Fibroblast of gingiva (primary cell): ENCODE measurements around the gene IL17D.

ENCODE experiments used
- DNase-seq: peaks from one replicate; pipeline ENCODE4 v3.0.0-alpha.2; 2011; ENCODE audit warnings: low read depth

IL17D gene

GRCh38 chr13:20691616-20692015, 11.9 kb upstream of the IL17D start:
- DNase-seq = no peak

GRCh38 chr13:20696073-20696472, 7.4 kb upstream of the IL17D start:
- DNase-seq = no peak

GRCh38 chr13:20699715-20700114, 3.8 kb upstream of the IL17D start:
- DNase-seq = no peak

- DNase-seq = no peak
These were observed 3.2 kb upstream of the IL17D start for GRCh38 chr13:20700288-20700687.

GRCh38 chr13:20701461-20701860, 2.0 kb upstream of the IL17D start:
- DNase-seq = no peak

- DNase-seq = no peak
These were observed 977 bp upstream of the IL17D start for GRCh38 chr13:20702530-20702914.

- DNase-seq = peak; percentile 74
These were observed 420 bp downstream of the IL17D start for GRCh38 chr13:20703780-20704458.

- DNase-seq = no peak
These were observed 1.1 kb downstream of the IL17D start for GRCh38 chr13:20704459-20705069.

GRCh38 chr13:20706661-20707060, 3.2 kb downstream of the IL17D start:
- no peak for DNase-seq

- peak; percentile 50 for DNase-seq
These were observed 4.7 kb downstream of the IL17D start for GRCh38 chr13:20708216-20708615.

GRCh38 chr13:20709369-20709768, 5.9 kb downstream of the IL17D start:
- no peak for DNase-seq

GRCh38 chr13:20709782-20710181, 6.3 kb downstream of the IL17D start:
- DNase-seq = no peak

- DNase-seq = no peak
These were observed 8.0 kb downstream of the IL17D start for GRCh38 chr13:20711301-20712044.

- no peak for DNase-seq
These were observed 9.5 kb downstream of the IL17D start for GRCh38 chr13:20713014-20713376.

- DNase-seq = peak; percentile 41
These were observed 10.3 kb downstream of the IL17D start for GRCh38 chr13:20713751-20714150.

GRCh38 chr13:20714161-20714560, 10.7 kb downstream of the IL17D start:
- peak; percentile 56 for DNase-seq

- peak; percentile 96 for DNase-seq
These were observed 11.2 kb downstream of the IL17D start for GRCh38 chr13:20714563-20715329.

- DNase-seq = no peak
These were observed 11.8 kb downstream of the IL17D start for GRCh38 chr13:20715330-20715712.

GRCh38 chr13:20716951-20717350, 13.5 kb downstream of the IL17D start:
- DNase-seq = no peak

- DNase-seq = no peak
These were observed 14.4 kb downstream of the IL17D start for GRCh38 chr13:20717581-20718542.

GRCh38 chr13:20718958-20719566, 15.6 kb downstream of the IL17D start:
- no peak for DNase-seq
